HepG2 (cell line): ENCODE data around the gene KRT3.

Experiments
- AFF4 ChIP-seq: sonication (generic); formaldehyde crosslinking; IDR thresholded peaks from 2 replicates; pipeline ENCODE4 v1.4.0; 2020; ENCODE audit warnings: missing genetic modification reagents
- CTCF ChIP-seq: sonication (generic); formaldehyde crosslinking; IDR thresholded peaks from 2 replicates; pipeline ENCODE4 v1.5.0; 2020; ENCODE audit warnings: mild to moderate bottlenecking, missing genetic modification reagents, moderate library complexity
- E2F1 ChIP-seq: sonication (generic); formaldehyde crosslinking; IDR thresholded peaks from 2 replicates; pipeline ENCODE4 v1.5.0; 2020; ENCODE audit warnings: missing genetic modification reagents
- HNRNPH1 ChIP-seq: fragments of 200-400 bp; formaldehyde crosslinking; optimal IDR thresholded peaks from 2 replicates; pipeline ENCODE3; 2017; ENCODE audit warnings: mild to moderate bottlenecking, low read depth, low read length
- IKZF1 ChIP-seq: fragments of 450-650 bp; IDR thresholded peaks from 2 replicates; pipeline ENCODE4 v1.7.1; 2016
- ZNF530 ChIP-seq: sonication (generic); formaldehyde crosslinking; IDR thresholded peaks from 2 replicates; pipeline ENCODE4 v1.5.0; 2020; ENCODE audit warnings: low read depth, mild to moderate bottlenecking, missing genetic modification reagents
- ZNF761 ChIP-seq: sonication (generic); formaldehyde crosslinking; conservative IDR thresholded peaks from 2 replicates; pipeline ENCODE4 v1.4.0; 2020; ENCODE audit warnings: mild to moderate bottlenecking, missing genetic modification reagents
- TF ChIP-seq, protein P1 (sequence below): IDR thresholded peaks from 2 replicates; pipeline ENCODE4 v1.6.1; 2012; ENCODE audit warnings: inconsistent platforms

GRCh38 chr12:52752516-52752915 is 43.4 kb downstream of the KRT3 start:
- TF ChIP-seq ZNF761 (CRISPR knock-in tag) (no peak), CTCF (CRISPR knock-in tag) (no peak), ZNF530 (no peak), AFF4 (CRISPR knock-in tag) (no peak), HNRNPH1 (no peak), IKZF1 (no peak), E2F1 (no peak)
- TF ChIP-seq, protein P1, sequence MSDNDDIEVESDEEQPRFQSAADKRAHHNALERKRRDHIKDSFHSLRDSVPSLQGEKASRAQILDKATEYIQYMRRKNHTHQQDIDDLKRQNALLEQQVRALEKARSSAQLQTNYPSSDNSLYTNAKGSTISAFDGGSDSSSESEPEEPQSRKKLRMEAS: no peak
